GM12878 (cell line): ENCODE results near the gene SNCG. TPM values are rescaled to one million over a fixed set of nuclear protein-coding genes. Genes with fewer than 3 reads are reported as not detected.
A peak's percentile ranks its signal among the peaks of the same experiment; 100 is the strongest.

Source experiments
- ATAC-seq: fragments of 200-7000 bp; cut with Tn5 transposase; 3 replicates; pipeline ENCODE4 v1.9.1; 2020; ENCODE audit warnings: mild to moderate bottlenecking, moderate library complexity
- BruUV-seq: library from RNA; stranded (reverse); fragments of 400-500 nt; replicated peaks from 2 replicates; lab custom pipeline; 2021; lab: Mats Ljungman, UMichigan
- CTCF ChIA-PET: fragments of 300-600 bp; sonication (Branson Sonifier 250); formaldehyde crosslinking; extraction: SDS; loops from one replicate; lab custom pipeline; 2021; ENCODE audit warnings: inconsistent platforms; lab: Yijun Ruan, JAX
- POLR2A ChIA-PET: fragments of 350-600 bp; formaldehyde crosslinking; extraction: SDS; loops from one replicate; lab custom pipeline; 2021; ENCODE audit warnings: inconsistent platforms; lab: Charles Lee
- RAD21 ChIA-PET: fragments of 300-600 bp; sonication (Branson Sonifier 250); formaldehyde crosslinking; loops from one replicate; lab custom pipeline; 2023; ENCODE audit warnings: antibody characterized with exemption; ENCODE audit not compliant: unreplicated experiment; lab: Charles Lee
- SMC1A ChIA-PET: fragments of 300-600 bp; sonication (Branson Sonifier 250); formaldehyde crosslinking; loops from one replicate; lab custom pipeline; 2023; ENCODE audit not compliant: unreplicated experiment, uncharacterized antibody; lab: Charles Lee
- DNase-seq: peaks from one replicate; pipeline ENCODE4 v3.0.0-alpha.2; 2011; ENCODE audit warnings: low read depth, low spot score
- FAIRE-seq: peaks from 3 replicates; lab custom pipeline; 2011; peaks lifted over from hg19 to GRCh38; lab: Jason Lieb, UNC
- H2AFZ ChIP-seq: 2 replicates; pipeline ENCODE4 v1.6.0; 2011; ENCODE audit warnings: low read depth, low read length, control low read depth; ENCODE audit not compliant: control insufficient read depth
- H3K27ac ChIP-seq: 2 replicates; pipeline ENCODE4 v1.5.1; 2011; ENCODE audit warnings: control low read depth; ENCODE audit not compliant: control insufficient read depth, insufficient read depth
- H3K27me3 ChIP-seq, 2 experiments: replicated peaks in 1 of 2; 2 replicates each; pipeline versions ENCODE4 v1.6.0 to v1.6.1; 2011; ENCODE audit warnings: low read length in 1 of 2; ENCODE audit not compliant: control insufficient read depth in 2 of 2, insufficient read depth in 2 of 2
- H3K36me3 ChIP-seq, 2 experiments: 2 replicates each; pipeline ENCODE4 v1.5.1; 2011; ENCODE audit warnings: low read length in 1 of 2; ENCODE audit not compliant: control insufficient read depth in 2 of 2, insufficient read depth in 2 of 2
- H3K4me1 ChIP-seq: 2 replicates; pipeline ENCODE4 v1.6.1; 2011; ENCODE audit warnings: mild to moderate bottlenecking, low read length, moderate library complexity, mixed read lengths; ENCODE audit not compliant: control insufficient read depth, insufficient read depth
- H3K4me2 ChIP-seq: 2 replicates; pipeline ENCODE4 v1.6.0; 2011; ENCODE audit warnings: control low read depth; ENCODE audit not compliant: control insufficient read depth, insufficient read depth
- H3K4me3 ChIP-seq: fragments of 200-600 bp; sonication (generic); 2 replicates; pipeline ENCODE4 v1.5.1; 2016
- H3K79me2 ChIP-seq: 2 replicates; pipeline ENCODE4 v1.6.0; 2011; ENCODE audit warnings: low read length; ENCODE audit not compliant: control insufficient read depth, insufficient read depth
- H3K9ac ChIP-seq: 2 replicates; pipeline ENCODE4 v1.8.0; 2011; ENCODE audit warnings: low read length, control low read depth, mixed read lengths; ENCODE audit not compliant: control insufficient read depth, insufficient read depth
- H3K9me3 ChIP-seq: replicated peaks from 3 replicates; pipeline ENCODE4 v1.5.1; 2011; ENCODE audit warnings: mild to moderate bottlenecking, low read length; ENCODE audit not compliant: control insufficient read depth, insufficient read depth
- H4K20me1 ChIP-seq: 2 replicates; pipeline ENCODE4 v1.6.0; 2011; ENCODE audit not compliant: control insufficient read depth, insufficient read depth
- BHLHE40 ChIP-seq, 2 experiments: fragments of 450-650 bp in 1 of 2; IDR thresholded peaks; 2 replicates each; pipeline ENCODE4 v1.6.1; 2011 to 2017; ENCODE audit warnings: low read depth in 2 of 2, borderline replicate concordance in 1 of 2, improper control_type of control experiment in 1 of 2, low read length in 1 of 2, mild to moderate bottlenecking in 1 of 2
- CUX1 ChIP-seq: IDR thresholded peaks from 2 replicates; pipeline ENCODE4 v1.6.1; 2012; ENCODE audit warnings: improper control_type of control experiment, low read depth, low read length; ENCODE audit not compliant: insufficient replicate concordance
- DPF2 ChIP-seq: fragments of 450-650 bp; IDR thresholded peaks from 2 replicates; pipeline ENCODE4 v1.6.1; 2017; ENCODE audit warnings: mild to moderate bottlenecking
- EGR1 ChIP-seq, 2 experiments: IDR thresholded peaks; 1 replicate in 1 of 2; 2 replicates in 1 of 2; pipeline ENCODE4 v1.6.1; 2011 to 2012; ENCODE audit warnings: low read depth in 2 of 2, low read length in 2 of 2, borderline replicate concordance in 1 of 2, mild to moderate bottlenecking in 1 of 2, moderate library complexity in 1 of 2
- FOXM1 ChIP-seq: IDR thresholded peaks from 2 replicates; pipeline ENCODE4 v1.6.1; 2012; ENCODE audit warnings: low read depth, mild to moderate bottlenecking, inconsistent platforms, low read length, moderate library complexity
- GATAD2B ChIP-seq: fragments of 450-650 bp; conservative IDR thresholded peaks from 2 replicates; pipeline ENCODE4 v1.6.1; 2017; ENCODE audit warnings: low read depth, mild to moderate bottlenecking, moderate library complexity
- JUND ChIP-seq: IDR thresholded peaks from 2 replicates; pipeline ENCODE4 v1.6.1; 2012; ENCODE audit warnings: low read depth, mild to moderate bottlenecking, low read length, improper control_type of control experiment, moderate library complexity
- MEF2B ChIP-seq: fragments of 450-650 bp; IDR thresholded peaks from 2 replicates; pipeline ENCODE4 v1.6.1; 2018; ENCODE audit warnings: mild to moderate bottlenecking, moderate library complexity; ENCODE audit not compliant: partially characterized antibody, poor library complexity, severe bottlenecking
- MXI1 ChIP-seq: fragments of 150-350 bp; IDR thresholded peaks from 2 replicates; pipeline ENCODE4 v1.6.1; 2011; ENCODE audit warnings: low read depth, mild to moderate bottlenecking, inconsistent platforms, low read length, improper control_type of control experiment
- MYC ChIP-seq: IDR thresholded peaks from 2 replicates; pipeline ENCODE4 v1.6.1; 2011; ENCODE audit warnings: mild to moderate bottlenecking, low read length, moderate library complexity, inconsistent platforms; ENCODE audit not compliant: insufficient read depth, insufficient replicate concordance, insufficient read length, severe bottlenecking
- NR2F1 ChIP-seq: fragments of 450-650 bp; conservative IDR thresholded peaks from 2 replicates; pipeline ENCODE4 v1.6.1; 2017; ENCODE audit warnings: mild to moderate bottlenecking
- POLR2A ChIP-seq: IDR thresholded peaks from 2 replicates; pipeline ENCODE4 v1.6.1; 2011; ENCODE audit warnings: low read depth, mild to moderate bottlenecking, low read length
- SMARCA5 ChIP-seq: fragments of 450-650 bp; IDR thresholded peaks from 2 replicates; pipeline ENCODE4 v1.6.1; 2017; ENCODE audit warnings: mild to moderate bottlenecking
- TAF1 ChIP-seq: IDR thresholded peaks from 2 replicates; pipeline ENCODE4 v1.6.1; 2011; ENCODE audit warnings: mild to moderate bottlenecking, low read depth, low read length, borderline replicate concordance
- ZNF274 ChIP-seq: IDR thresholded peaks from one replicate; pipeline ENCODE4 v1.8.0; 2011; ENCODE audit not compliant: insufficient read length, insufficient read depth
- WGBS: methylation state at CpG from one replicate; pipeline ENCODE4 v1.1.6; 2016; ENCODE audit warnings: low lambda C conversion rate; ENCODE audit not compliant: insufficient replicate concordance, insufficient coverage; ENCODE audit errors: missing lambda C conversion rate; 5-methylcytosine and 5-hydroxymethylcytosine counted together
- in situ Hi-C: fragments of 300-500 bp; cut with MboI; formaldehyde crosslinking; loops from 9 replicates; pipeline ENCODE4 v1.14.3; 2018; ENCODE audit warnings: mixed read lengths
- intact Hi-C: fragments of 100-400 bp; cut with micrococcal nuclease; formaldehyde crosslinking; loops from one replicate; pipeline ENCODE4 v1.14.2; 2022; ENCODE audit not compliant: unreplicated experiment
- polyA plus RNA-seq, 11 experiments: library from polyadenylated mRNA; depleted of rRNA in 4 of 11; unstranded in 6 of 11; stranded (reverse) in 5 of 11; fragments of >200 nt; fragmentation: Nextera tagmentation in 4 of 11; fragmentation: Illumina TruSeq in 1 of 11; extraction: Ambion mirVana in 4 of 11; extraction: Trizol in 1 of 11; gene quantifications; 1 replicate in 1 of 11; 2 replicates in 10 of 11; pipeline versions ENCODE4 v1.2.1 to v1.2.3, GENCODE V29; 2011 to 2016; ENCODE audit warnings: inconsistent platforms in 2 of 11, missing spikeins in 2 of 11, low read depth in 1 of 11
- total RNA-seq, 4 experiments: library from RNA; depleted of rRNA in 3 of 4; stranded (reverse); fragments of >200 nt in 3 of 4; fragmentation: Illumina TruSeq in 1 of 4; extraction: Trizol in 1 of 4; gene quantifications; 2 replicates each; pipeline versions ENCODE4 v1.2.1 to v1.2.3, GENCODE V29; 2013 to 2021
- TF ChIP-seq, protein P1 (sequence below): IDR thresholded peaks from 2 replicates; pipeline ENCODE4 v1.6.1; 2012; ENCODE audit warnings: low read depth, low read length, improper control_type of control experiment

Gene SNCG
- total and polyA plus RNA-seq, 10 of the 15 experiments (the other 5 are each of a cell fraction or from before 2014, with no cell fraction given): 0.22 to 1.3 (median 0.42) TPM; not detected in 6

DNA sequence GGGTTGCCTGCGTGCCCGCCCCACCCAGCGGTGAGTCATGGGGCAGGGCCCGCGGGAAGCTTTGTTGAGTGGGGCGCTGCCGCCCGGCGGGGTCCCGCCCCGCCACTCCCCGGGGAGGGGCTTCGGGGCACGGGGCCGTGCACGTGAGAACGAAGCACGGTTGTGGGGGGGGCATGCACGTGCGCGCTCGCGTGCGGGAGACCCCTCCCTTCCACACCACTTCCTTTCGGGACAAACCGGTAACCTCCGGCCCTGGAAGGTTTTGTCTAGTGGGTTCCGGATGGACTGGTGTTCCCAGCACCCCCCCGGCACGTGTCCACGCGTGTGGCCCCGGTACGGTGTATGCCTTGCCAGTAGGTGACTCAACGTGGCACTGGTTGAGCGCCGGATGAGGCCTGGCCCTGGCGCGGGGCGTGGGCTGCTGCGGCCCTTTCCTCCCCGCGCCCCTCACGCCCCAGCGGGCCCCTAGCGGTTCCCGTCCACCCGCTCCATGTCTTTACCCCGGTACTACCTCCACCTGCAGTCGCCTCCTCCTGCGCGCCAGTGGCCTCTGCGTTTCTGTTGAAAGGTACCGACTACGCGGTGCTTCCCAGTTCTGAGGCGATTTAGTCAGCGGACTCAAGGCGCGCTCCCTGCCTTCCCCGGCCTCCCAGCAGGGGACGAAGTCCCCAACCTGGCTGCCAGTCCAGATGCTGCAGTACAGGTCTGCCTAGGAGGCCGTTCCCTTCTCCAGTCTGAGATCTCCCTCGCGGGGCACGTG, 13.0 kb downstream of the SNCG start:
- peak overlapping the region; percentile 84 for H3K9ac ChIP-seq
- RAD21 ChIA-PET: interaction anchor here (0.8 to 1.9 kb wide), 5 partner anchors 11 to 122 kb away, joined by 3 to 6 read pairs (median 4); no protein-coding TSS in a partner anchor
- in situ Hi-C loops: no loop called here
- H3K9me3 ChIP-seq: no peaks in the 10 kb centered on the region
- no peaks in the 10 kb centered on the region for H3K36me3 ChIP-seq
- ATAC-seq: peak; percentile 88
- BruUV-seq: no TSS peak
- CTCF ChIA-PET: interaction anchor here (0.6 to 1.6 kb wide), 6 partner anchors 9 to 122 kb away, joined by 3 to 6 read pairs (median 4); no protein-coding TSS in a partner anchor
- no peak for FAIRE-seq
- peak; percentile 55 for DNase-seq
- POLR2A ChIA-PET: interaction anchor here (0.6 to 1.9 kb wide), 6 partner anchors 11 to 260 kb away, joined by 3 to 9 read pairs (median 3); partner anchors contain the start of genes GLUD1 and SHLD2
- H3K4me1 ChIP-seq: peaks cover 34% of the 10 kb centered on the region
- peak overlapping the region; percentile 100 for H3K4me2 ChIP-seq
- intact Hi-C loops: no loop called here
- peak overlapping the region; percentile 2; the same call in 1 of the 2 replicates for H3K27ac ChIP-seq
- peaks cover 0 to 2% of the 10 kb centered on the region in 2 experiments; a peak in 1 of 4 replicates for H3K27me3 ChIP-seq
- peak overlapping the region; percentile 96 for H3K4me3 ChIP-seq
- WGBS: 14% methylated on average over 54 of the region's 66 CpGs
- peak overlapping the region; percentile 87 for H2AFZ ChIP-seq
- H3K79me2 ChIP-seq: no peaks in the 10 kb centered on the region
- no peaks in the 10 kb centered on the region for H4K20me1 ChIP-seq
- SMC1A ChIA-PET: interaction anchor here (0.8 to 0.9 kb wide), 2 partner anchors 106 to 124 kb away, joined by 3 read pairs; no protein-coding TSS in a partner anchor
- TF ChIP-seq NR2F1 (peak; percentile 60), CUX1 (no peak), POLR2A (peak; percentile 63; the same call in 1 of the 2 replicates), GATAD2B (0 out of 2 replicates have a peak, but pooled peaks have one; percentile 83), MYC (peak; percentile 80), ZNF274 (no peak), MEF2B (peak; percentile 99), MXI1 (peak; percentile 77), BHLHE40 (IDR thresholded peaks at IDR 0.05; ENCODE audit: borderline replicate concordance in 1 of 2, low read depth in 2 of 2, low read length in 1 of 2) (peak; percentile 100), DPF2 (peak; percentile 81), SMARCA5 (peak; percentile 51; the same call in 1 of the 2 replicates), JUND (no peak), FOXM1 (no peak), EGR1 (IDR thresholded peaks at IDR 0.05; ENCODE audit: borderline replicate concordance in 1 of 2, low read depth in 2 of 2, low read length in 2 of 2) (0 out of 3 replicates have a peak, but pooled peaks of 1 of the 2 experiments have one; percentile 5), TAF1 (peak; percentile 3; the same call in 1 of the 2 replicates)
- TF ChIP-seq, protein P1, sequence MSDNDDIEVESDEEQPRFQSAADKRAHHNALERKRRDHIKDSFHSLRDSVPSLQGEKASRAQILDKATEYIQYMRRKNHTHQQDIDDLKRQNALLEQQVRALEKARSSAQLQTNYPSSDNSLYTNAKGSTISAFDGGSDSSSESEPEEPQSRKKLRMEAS: peak; percentile 81
